Activated CD8-positive, alpha-beta memory T cell treated with anti-CD3 and anti-CD28 coated beads, Interleukin-2, amount 50 U/mL, for 4 hours (primary cell): ENCODE results near the gene D2HGDH.
"Not testable (repeated sequence)": the region's sequence is repeated elsewhere in the genome, so short reads cannot be mapped to it uniquely, and the experiment has no call there.

Experiments
- DNase-seq: peaks from one replicate; pipeline ENCODE4 v3.0.0-alpha.2; 2020

Gene D2HGDH

DNA sequence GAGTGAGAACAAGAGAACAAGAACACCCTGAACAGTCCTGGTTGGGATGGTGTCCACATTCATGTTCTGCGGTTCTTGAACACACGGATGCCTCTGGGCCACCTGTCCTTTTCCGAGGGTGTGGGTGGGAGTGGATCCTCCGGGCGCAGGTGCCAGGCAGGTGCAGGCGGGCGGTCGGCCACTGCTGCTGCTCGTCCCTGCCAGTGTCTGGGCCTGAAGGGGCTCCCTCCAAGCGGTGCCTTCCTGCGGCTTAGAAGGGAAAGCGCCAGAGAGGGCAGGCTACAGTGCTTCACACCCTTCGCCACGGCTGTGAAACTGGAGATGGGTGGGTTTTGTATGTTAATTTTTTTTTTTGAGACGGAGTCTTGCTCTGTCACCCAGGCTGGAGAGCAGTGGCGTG lies 8.0 kb upstream of the D2HGDH start:
- DNase-seq = no peak

GRCh38 chr2:241728000-241728399 lies 6.4 kb upstream of the D2HGDH start:
- no peak for DNase-seq

- DNase-seq = no peak
These were observed 5.8 kb upstream of the D2HGDH start for GRCh38 chr2:241728627-241729026.

DNA sequence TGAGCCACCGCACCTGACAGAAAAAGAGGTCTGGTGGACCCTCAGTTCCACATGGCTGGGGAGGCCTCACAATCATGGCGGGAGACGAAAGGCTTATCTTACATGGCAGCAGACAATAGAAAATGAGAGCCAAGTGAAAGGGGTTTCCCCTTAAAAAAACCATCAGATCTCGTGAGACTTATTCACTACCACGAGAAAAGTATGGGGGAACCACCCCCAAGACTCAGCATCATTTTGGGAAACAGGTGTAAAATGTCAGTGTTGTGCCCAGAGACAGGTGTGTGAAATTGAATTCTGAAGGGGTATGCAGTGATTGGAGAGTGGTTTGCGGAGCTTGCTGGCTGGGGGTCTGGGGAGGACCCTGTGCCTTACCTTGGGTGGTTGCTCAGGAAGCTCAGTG lies 4.6 kb upstream of the D2HGDH start:
- no peak for DNase-seq

DNA sequence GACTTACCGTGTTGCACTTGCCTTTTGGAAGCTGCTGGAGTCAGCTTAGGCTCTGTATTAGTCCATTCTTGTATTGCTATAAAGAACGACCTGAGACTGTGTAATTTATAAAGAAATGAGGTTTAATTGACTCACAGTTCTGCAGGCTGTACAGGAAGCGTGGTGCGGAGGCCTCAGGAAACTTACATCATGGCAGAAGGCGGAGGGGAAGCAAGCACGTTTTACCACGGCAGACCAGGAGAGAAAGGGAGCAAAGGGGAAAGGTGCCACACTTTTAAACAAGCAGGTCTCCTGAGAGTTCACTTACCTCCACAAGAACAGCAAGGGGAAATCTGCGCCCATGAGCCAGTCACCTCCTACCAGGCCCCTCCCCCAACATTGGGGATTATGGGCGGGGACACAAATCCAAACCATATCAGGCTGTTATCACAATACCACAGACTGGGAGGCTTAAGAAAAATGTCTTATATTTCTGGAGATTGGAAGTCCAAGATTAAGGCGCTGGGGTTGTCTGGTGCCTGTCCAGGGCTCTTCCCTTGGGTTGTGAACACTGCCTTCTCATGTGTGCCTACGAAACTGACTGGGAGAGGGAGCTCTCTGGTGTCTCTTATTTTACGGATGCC lies 3.6 kb upstream of the D2HGDH start:
- no peak for DNase-seq

- DNase-seq = peak; percentile 61
These were observed 1.8 kb upstream of the D2HGDH start for GRCh38 chr2:241732513-241733186.

GRCh38 chr2:241733391-241734207 lies 831 bp upstream of the D2HGDH start:
- DNase-seq = no peak

DNA sequence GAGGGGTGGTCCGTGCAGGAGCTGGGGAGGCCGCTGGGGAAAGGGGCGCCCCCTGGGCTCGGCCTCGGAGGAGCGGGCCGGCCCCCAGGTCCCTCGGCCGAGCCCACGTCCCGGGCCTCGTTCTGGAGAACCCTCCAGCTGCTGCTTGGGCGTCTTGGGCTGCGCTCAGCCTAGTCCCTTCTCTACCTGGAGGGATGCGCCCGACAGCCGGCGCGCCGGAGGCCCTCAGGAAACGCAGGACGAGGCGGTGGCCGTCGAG lies 293 bp upstream of the D2HGDH start:
- no peak for DNase-seq

- DNase-seq = no peak
These were observed 1.7 kb downstream of the D2HGDH start for GRCh38 chr2:241736111-241736510.

- DNase-seq = no peak
These were observed 3.7 kb downstream of the D2HGDH start for GRCh38 chr2:241738040-241738686.

DNA sequence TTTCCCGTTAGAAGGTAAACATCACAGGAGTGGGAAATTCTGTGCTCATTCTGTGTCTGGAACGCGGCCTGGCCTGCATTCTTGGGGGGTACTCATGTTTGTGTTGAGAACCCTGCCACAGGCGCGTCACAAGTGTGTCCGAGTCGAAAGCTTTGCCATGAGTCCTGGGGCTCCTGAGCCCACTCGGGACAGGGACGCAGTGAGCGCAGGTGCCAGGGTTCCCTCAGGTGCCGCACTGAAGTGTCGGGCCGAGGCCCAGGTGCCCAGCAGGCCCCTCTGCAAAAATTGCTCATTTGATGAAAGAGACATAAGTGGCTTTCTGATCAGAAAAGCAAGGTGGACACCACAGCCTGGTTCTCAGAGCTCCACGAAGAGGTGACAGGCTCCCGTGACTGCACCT lies 4.7 kb downstream of the D2HGDH start:
- DNase-seq = no peak

GRCh38 chr2:241739651-241740050 lies 5.2 kb downstream of the D2HGDH start:
- DNase-seq = peak; percentile 64

DNA sequence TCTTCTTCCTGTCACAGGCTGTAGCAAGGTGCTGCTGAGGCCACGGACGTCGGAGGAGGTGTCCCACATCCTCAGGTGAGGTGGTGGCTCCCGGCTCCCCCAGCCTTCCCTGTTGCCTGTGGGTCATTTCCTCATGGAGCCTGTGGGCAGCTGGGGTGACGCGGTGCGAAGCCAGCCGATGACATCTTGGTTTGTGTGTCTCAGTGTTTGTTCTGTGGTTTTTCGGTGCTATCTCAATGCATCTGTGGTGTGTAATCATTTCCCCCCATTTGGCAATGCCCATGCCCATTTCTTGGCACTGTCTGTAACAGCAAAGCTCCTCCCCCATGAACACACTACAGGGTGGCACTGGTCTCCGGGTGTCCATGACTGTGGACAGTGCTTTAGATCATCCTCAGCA lies 6.6 kb downstream of the D2HGDH start:
- DNase-seq = no peak

DNA sequence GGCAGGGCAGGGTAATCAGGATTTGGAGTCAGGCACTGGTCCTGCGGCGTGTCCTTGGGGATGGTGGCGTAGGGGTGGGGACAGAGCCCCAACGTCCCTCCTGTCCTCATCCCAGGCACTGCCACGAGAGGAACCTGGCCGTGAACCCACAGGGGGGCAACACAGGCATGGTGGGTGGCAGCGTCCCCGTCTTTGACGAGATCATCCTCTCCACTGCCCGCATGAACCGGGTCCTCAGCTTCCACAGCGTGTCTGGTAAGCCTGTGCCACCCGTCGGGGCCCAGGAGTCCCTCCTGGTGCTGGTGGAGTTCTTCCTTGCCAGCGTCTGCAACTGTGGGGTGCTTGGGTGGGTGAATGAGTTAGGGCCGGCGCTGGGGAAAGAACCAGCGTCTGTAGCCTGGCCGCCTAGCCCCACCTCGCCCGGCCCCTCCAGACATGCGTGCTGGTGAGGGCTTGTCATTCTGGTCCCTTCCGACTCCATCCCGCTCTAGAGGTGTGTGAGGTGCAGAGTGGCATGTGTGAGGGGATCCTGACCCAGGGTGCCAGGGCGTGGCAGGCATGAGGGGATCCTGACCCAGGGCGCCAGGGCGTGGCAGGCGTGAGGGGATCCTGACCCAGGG lies 8.0 kb downstream of the D2HGDH start:
- no peak for DNase-seq

DNA sequence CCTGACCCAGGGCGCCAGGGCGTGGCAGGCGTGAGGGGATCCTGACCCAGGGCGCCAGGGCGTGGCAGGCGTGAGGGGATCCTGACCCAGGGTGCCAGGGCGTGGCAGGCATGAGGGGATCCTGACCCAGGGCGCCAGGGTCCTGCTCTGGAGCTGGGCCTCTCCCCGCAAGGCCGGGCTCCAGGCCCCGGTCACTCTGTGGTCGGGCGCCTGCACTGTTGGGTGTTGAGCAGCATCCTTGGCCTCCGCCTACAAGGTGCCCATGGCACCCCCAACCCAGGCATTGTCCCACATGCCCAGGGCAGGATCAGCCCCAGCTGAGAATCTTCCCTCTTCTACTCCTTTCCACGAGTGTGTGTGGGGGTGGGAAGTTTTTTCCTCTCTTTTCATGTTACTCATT lies 8.6 kb downstream of the D2HGDH start:
- not testable (repeated sequence) for DNase-seq

DNA sequence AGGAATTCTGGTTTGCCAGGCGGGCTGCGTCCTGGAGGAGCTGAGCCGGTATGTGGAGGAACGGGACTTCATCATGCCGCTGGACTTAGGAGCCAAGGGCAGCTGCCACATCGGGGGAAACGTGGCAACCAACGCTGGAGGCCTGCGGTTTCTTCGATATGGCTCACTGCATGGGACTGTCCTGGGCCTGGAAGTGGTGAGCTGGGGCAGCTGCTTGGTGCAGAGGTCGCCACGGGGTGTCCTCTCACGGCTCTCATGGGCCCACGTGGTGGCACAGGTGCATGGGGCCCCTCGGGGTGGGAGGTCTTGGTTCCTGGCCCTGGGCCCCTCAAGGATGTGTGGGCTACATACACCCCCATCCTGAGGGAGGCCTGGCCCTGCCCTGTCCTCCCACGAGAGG lies 9.2 kb downstream of the D2HGDH start:
- DNase-seq = no peak

DNA sequence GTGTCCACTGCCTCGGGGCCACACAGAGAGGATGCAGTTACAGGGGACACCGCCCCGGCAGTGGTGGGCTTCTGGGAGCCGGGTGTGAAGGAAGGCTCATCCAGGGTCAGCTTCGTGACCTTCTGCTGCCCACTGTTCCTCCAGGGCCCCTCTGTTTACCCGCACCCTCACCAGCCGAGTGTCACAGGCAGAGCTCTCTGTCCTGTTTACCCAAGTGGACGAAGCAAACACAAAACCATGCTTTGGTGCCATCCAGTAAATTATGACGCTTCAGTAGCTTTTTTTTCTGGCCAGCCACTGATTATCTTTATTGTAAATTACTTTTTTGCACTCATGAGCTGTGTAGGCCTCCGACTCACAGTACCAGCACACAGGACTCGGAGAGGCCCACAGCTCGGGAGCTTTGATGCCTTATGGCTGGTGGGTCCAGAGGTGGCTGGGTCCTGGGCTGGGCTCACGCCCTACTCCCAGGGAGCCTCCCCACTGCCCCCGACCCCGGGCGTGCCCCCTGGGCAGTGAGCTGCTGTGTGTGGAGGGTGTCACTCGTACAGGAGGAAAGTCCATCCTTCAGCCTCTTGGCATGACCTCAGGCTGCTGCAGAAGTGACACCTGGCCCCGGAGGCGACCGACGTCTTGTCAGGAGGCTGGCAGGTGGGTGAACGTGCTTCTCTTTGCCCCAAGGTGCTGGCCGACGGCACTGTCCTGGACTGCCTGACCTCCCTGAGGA lies 9.8 kb downstream of the D2HGDH start:
- no peak for DNase-seq

- DNase-seq = no peak
These were observed 10.8 kb downstream of the D2HGDH start for GRCh38 chr2:241745276-241745675.

DNA sequence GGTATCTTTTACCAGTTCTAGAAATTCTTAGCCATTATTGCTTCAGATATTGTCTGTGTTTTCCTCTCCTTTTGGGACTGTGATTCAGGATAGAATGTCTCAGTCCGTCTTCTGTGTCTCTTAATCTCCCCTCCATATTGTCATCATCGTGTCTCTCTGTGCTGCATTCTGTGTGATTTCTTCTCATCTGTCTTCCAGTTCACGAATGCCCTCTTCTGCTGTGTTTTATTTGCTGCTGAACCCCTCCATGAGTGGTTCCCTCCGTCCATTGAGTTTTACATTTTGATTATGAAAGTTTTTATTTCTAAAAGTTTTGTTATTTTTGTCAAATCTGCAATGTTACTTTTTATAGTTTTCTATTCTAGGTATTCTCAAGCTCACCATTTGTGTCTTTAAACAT lies 11.7 kb downstream of the D2HGDH start:
- DNase-seq = no peak

DNA sequence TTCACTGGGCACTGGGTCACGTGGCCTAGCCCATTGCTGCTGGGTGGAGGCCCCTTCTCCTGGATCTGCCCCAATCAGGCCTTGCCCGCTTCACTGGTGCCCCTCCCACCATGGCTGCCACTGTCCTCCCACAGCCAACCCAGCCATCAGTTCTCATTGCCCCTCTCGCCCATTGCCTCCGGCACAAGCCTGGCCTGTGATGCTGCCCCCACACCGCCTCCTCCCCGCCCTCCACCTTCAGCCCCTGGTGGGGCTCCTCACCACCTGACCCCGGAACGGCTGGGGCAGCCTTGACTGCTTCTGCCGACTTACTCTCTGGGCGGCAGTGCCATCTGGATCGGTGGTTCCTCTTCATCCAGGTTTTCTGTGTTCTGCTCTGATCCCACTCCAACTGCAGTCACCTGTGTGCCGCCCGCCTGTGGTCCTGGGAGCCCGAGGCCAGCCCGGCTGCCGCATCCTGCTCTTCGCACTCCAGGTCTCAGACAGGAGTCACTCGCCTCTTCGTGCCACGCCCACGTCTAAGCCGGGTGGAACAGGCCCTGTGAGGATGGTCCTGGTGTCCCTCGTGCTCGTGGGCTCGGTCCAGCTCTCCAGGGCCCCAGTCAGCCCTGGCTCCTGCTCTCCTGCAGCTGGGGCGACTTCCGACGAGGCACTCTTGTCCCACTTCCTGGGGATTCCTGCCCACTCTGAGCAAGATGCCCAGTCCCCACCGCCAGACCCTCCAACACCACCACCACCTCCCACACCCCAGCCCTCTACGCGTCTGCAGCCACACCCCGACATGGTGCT lies 14.2 kb downstream of the D2HGDH start:
- no peak for DNase-seq

DNA sequence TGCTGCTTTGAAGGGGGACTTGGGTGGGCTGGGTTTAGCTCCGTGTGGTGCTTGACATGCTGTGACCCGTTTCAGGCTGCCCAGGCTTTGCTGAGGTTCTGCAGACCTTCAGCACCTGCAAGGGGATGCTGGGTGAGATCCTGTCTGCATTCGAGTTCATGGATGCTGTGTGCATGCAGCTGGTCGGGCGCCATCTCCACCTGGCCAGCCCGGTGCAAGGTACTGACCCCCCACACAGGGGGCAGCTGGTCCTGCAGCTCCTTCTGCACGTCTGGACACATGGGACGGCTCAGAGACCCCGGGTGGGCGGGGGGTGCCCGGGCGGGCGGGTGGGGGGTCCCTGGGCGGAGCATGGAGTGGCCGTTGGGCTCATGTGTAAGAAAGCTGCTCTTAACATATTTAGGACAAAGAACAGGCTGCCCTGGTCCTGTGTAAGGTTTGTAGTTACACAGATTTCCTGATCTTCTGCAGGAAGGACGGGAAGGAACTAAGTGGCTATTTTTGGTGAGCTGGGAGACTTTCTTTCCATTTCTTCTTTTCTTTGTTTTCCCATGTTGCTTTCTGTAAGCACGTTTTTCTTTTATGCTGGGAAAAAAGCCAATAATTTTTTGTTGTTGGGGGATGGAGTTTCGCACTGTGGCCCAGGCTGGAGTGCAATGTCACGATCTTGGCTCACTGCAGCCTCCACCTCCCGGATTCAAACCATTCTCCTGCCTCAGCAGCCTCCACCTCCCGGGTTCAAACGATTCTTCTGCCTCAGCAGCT lies 15.8 kb downstream of the D2HGDH start:
- no peak for DNase-seq
